HEK293T (cell line): ENCODE data around the gene SHROOM4.

ENCODE experiments used
- ARNT ChIP-seq: fragments of 450-650 bp; IDR thresholded peaks from 2 replicates; pipeline ENCODE4 v1.6.1; 2017; ENCODE audit warnings: mild to moderate bottlenecking
- BHLHE40 ChIP-seq: fragments of 450-650 bp; IDR thresholded peaks from 2 replicates; pipeline ENCODE4 v1.6.1; 2016; ENCODE audit warnings: mild to moderate bottlenecking, moderate library complexity, borderline replicate concordance
- CTBP1 ChIP-seq: fragments of 450-650 bp; IDR thresholded peaks from 2 replicates; pipeline ENCODE4 v1.6.1; 2016; ENCODE audit warnings: borderline replicate concordance
- ELF4 ChIP-seq: fragments of 450-650 bp; IDR thresholded peaks from 2 replicates; pipeline ENCODE4 v1.6.1; 2017; ENCODE audit warnings: antibody characterized with exemption
- FOXA1 ChIP-seq: fragments of 450-650 bp; IDR thresholded peaks from 2 replicates; pipeline ENCODE4 v1.6.1; 2016; ENCODE audit warnings: mild to moderate bottlenecking
- FOXM1 ChIP-seq: fragments of 450-650 bp; IDR thresholded peaks from 2 replicates; pipeline ENCODE4 v1.6.1; 2017; ENCODE audit warnings: mild to moderate bottlenecking, borderline replicate concordance
- L3MBTL2 ChIP-seq: fragments of 450-650 bp; conservative IDR thresholded peaks from 2 replicates; pipeline ENCODE4 v1.6.1; 2016; ENCODE audit warnings: mild to moderate bottlenecking
- LEF1 ChIP-seq: fragments of 450-650 bp; IDR thresholded peaks from 2 replicates; pipeline ENCODE4 v1.6.1; 2017; ENCODE audit warnings: mild to moderate bottlenecking, borderline replicate concordance
- NFRKB ChIP-seq: fragments of 450-650 bp; IDR thresholded peaks from 2 replicates; pipeline ENCODE4 v1.6.1; 2016; ENCODE audit warnings: mild to moderate bottlenecking, moderate library complexity
- PKNOX1 ChIP-seq: fragments of 450-650 bp; IDR thresholded peaks from 2 replicates; pipeline ENCODE4 v1.6.1; 2016
- SP1 ChIP-seq: fragments of 450-650 bp; IDR thresholded peaks from 2 replicates; pipeline ENCODE4 v1.6.1; 2017
- SUZ12 ChIP-seq: fragments of 450-650 bp; IDR thresholded peaks from 2 replicates; pipeline ENCODE4 v1.6.1; 2016; ENCODE audit warnings: mild to moderate bottlenecking
- TARDBP ChIP-seq: fragments of 450-650 bp; IDR thresholded peaks from 2 replicates; pipeline ENCODE4 v1.6.1; 2016

DNA sequence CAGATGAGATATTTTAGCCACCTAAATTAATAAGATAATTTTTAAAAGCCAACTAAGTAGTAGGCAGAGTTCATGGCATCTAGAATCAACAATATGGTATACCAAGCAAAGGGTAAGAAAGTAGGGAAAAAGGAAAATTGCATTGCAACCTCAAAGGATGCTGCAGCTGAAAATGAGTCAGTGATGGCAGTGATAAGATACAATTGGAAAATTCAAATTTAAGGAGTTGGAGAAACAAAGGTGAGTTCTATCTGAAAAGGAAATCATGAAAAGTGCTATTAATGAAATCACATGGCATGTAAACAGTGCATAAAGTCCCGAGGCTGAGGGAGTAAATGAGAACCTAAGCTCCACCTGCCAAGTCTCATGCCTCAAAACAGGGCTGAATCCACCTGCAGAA, 33.9 kb downstream of the SHROOM4 start:
- TF ChIP-seq CTBP1 = no peak
- TF ChIP-seq FOXM1 = no peak
- TF ChIP-seq L3MBTL2 = no peak
- no peak for TF ChIP-seq SP1
- no peak for TF ChIP-seq FOXA1
- no peak for TF ChIP-seq ELF4
- TF ChIP-seq BHLHE40 = no peak
- no peak for TF ChIP-seq NFRKB
- TF ChIP-seq SUZ12 = no peak
- no peak for TF ChIP-seq LEF1
- no peak for TF ChIP-seq TARDBP
- no peak for TF ChIP-seq ARNT
- TF ChIP-seq PKNOX1 = no peak
